NCI-H1048 (cell line): ENCODE results near the gene KLHDC7B.
"Not testable (repeated sequence)": the region's sequence is repeated elsewhere in the genome, so short reads cannot be mapped to it uniquely, and the experiment has no call there.

Experiments used
- DNase-seq: peaks from one replicate; lab custom pipeline; 2025; lab: John Stamatoyannopoulos, UW

The KLHDC7B gene

GRCh38 chr22:50529897-50530579 is 15.7 kb upstream of the KLHDC7B start, which contains the start of gene TYMP:
TSS of gene TYMP (minus strand) at chr22:50530012. CDS start at chr22:50529709, 303 bp downstream.
- no peak for DNase-seq

- DNase-seq: no peak
Measured at GRCh38 chr22:50530580-50530876, 15.2 kb upstream of the KLHDC7B start.

- DNase-seq: no peak
Measured at GRCh38 chr22:50530877-50531545, 14.7 kb upstream of the KLHDC7B start.

- DNase-seq: no peak
Measured at GRCh38 chr22:50531546-50531961, 14.1 kb upstream of the KLHDC7B start.

DNA sequence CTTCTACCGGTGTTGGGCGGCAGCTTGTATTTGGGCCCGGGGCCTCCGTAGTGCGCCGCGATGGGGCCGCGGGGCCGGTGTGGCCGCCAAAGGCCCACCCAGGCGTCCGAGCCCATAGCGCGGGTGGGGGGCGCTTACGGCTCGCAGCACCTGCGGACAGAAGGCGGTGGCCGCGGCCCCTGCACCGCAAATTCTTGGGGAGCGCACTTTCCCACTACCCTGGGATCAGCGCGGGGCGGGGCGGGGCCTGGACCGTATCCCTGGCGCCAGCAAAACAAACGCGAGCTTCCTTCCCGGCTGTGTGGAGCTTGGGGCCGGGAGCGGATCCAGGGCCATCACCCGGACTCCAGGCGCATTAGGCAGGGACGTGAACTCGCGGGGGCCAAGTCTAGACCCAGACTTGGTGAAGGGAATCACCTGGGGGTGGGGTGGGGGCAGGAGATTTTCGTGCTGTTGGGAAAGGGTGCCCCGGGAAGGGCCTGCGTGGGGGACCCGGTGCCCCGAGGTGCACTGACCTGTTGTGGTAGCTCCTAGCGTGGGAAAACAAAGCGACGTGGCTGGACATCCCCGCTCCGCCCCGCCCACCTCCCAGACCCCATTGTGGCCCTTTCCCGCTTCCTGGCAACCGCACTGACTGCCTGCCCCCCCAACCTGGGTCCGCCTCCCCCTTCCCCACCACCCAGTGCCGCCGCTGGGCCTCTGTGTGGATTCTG is 13.6 kb upstream of the KLHDC7B start:
- no peak for DNase-seq

- DNase-seq: no peak
Measured at GRCh38 chr22:50532824-50533796, 12.6 kb upstream of the KLHDC7B start.

- not testable (repeated sequence) for DNase-seq
Measured at GRCh38 chr22:50533856-50534711, 11.6 kb upstream of the KLHDC7B start.

GRCh38 chr22:50535113-50535512 is 10.6 kb upstream of the KLHDC7B start:
- no peak for DNase-seq

- DNase-seq: no peak
Measured at GRCh38 chr22:50536226-50536625, 9.5 kb upstream of the KLHDC7B start.

- no peak for DNase-seq
Measured at GRCh38 chr22:50537765-50538164, 7.9 kb upstream of the KLHDC7B start.

- DNase-seq: no peak
Measured at GRCh38 chr22:50540381-50540780, 5.3 kb upstream of the KLHDC7B start.

DNA sequence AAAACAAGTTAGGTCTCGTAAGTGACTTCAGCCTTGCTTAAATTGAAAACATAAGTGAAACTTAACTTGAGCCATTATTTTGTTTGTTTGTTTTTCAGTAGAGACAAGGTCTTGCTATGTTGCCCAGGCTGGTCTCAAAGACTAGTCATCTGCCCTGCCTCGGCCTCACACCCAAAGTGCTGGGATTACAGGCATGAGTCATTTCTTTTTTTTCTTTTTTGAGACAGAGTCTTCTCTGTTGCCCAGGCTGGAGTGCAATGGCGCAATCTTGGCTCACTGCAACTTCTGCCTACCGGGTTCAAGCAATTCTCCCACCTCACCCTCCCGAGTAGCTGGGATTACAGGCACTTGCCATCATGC is 4.1 kb upstream of the KLHDC7B start:
- DNase-seq: not testable (repeated sequence)

- no peak for DNase-seq
Measured at GRCh38 chr22:50542416-50542927, 3.2 kb upstream of the KLHDC7B start.

DNA sequence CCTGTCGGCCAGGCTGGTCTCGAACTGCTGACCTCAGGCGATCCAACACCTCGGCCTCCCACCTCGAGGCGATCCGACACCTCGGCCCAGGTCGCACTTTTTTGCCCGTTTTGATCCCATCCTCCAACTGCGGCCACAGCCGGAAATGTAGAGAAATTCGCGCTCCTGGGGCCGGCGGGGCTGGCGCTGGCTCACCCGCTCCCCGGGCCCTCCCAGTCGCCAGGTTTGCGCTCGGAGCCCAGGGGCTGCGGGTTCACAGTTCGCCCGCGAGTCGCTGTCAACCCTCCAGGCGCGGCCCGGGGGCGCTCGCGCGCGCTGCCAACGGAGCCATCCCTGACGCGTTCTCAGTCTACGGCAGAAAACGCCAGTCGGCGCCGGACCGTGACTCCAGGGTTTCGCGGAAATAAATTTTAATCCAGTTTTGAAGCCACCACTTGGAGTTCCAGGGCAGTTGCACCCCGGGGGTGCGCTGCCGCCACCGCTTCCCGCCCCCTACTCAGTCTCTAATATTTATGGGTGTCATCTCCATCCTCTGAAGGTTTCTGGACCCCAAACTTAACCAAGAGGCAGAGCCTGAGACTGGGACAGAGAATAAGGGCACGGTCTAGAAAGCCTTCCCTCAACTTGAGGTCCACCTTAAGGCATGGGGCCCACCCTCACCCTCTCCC is 1.5 kb upstream of the KLHDC7B start:
- no peak for DNase-seq

DNA sequence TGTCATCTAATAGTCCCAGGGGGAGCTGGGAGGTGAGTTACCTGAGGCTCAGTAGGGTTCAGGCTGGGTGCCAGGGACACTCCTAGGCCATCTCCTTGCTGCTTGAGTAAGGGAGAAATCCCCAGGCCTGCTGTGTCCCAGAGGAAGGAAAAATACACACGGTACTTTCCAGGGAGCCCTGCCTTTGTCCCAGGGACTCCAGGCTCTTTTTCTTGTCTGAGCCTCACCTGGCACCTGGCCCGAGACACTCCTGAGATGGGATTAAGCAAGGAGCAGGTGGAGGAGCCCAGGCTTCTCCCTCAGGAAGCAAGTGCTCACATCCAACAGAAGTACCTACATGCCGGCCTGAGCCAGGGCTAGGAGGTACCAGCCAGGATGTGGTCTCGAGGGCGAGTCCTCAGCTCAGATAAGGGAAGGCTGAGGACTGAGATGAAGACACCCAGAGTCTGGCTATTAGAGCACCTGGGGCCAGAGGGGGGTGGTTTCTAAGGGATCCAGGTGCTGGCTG is 899 bp upstream of the KLHDC7B start:
- DNase-seq: no peak

GRCh38 chr22:50546326-50547262 is 895 bp downstream of the KLHDC7B start:
- no peak for DNase-seq

GRCh38 chr22:50547263-50547985 is 1.7 kb downstream of the KLHDC7B start:
- no peak for DNase-seq
